DND-41 (cell line): ENCODE data around the gene NEDD4L.

Experiments used
- EZH2 ChIP-seq: IDR thresholded peaks from 3 replicates; pipeline ENCODE4 v1.6.1; 2012; ENCODE audit warnings: borderline replicate concordance, low read depth, mild to moderate bottlenecking, moderate library complexity, low read length, inconsistent platforms; ENCODE audit not compliant: severe bottlenecking
- TF ChIP-seq, protein P1 (sequence below): IDR thresholded peaks from 2 replicates; pipeline ENCODE4 v1.5.1; 2012; ENCODE audit warnings: borderline replicate concordance, low read length, moderate library complexity, mild to moderate bottlenecking; ENCODE audit not compliant: poor library complexity, severe bottlenecking; ENCODE audit errors: extremely low read depth

DNA sequence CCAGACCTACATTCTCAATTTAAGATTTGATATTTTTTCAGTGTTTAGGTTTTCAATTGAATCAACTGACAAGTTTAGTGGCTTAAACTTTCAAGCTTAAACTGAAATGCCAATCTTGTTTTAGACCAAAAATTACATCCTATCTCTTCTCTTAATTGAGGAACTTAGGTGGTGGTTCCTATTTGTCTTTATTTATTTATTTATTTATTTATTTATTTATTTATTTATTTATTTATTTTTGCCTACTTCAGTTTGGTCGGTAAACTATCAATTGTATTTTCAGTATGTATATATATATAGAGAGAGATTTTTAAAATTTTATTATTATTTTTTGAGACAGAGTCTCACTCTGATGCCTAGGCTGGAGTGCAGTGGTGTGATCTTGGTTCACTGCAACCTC, 68.1 kb downstream of the NEDD4L start:
- TF ChIP-seq, protein P1, sequence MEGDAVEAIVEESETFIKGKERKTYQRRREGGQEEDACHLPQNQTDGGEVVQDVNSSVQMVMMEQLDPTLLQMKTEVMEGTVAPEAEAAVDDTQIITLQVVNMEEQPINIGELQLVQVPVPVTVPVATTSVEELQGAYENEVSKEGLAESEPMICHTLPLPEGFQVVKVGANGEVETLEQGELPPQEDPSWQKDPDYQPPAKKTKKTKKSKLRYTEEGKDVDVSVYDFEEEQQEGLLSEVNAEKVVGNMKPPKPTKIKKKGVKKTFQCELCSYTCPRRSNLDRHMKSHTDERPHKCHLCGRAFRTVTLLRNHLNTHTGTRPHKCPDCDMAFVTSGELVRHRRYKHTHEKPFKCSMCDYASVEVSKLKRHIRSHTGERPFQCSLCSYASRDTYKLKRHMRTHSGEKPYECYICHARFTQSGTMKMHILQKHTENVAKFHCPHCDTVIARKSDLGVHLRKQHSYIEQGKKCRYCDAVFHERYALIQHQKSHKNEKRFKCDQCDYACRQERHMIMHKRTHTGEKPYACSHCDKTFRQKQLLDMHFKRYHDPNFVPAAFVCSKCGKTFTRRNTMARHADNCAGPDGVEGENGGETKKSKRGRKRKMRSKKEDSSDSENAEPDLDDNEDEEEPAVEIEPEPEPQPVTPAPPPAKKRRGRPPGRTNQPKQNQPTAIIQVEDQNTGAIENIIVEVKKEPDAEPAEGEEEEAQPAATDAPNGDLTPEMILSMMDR = no peak
- no peak for TF ChIP-seq EZH2
